ENCODE results near the gene CXorf58.

GRCh38 chrX:23907498-23908218 lies at the start of gene CXorf58, which contains the start of gene APOO:
- TF ChIP-seq, protein P1, sequence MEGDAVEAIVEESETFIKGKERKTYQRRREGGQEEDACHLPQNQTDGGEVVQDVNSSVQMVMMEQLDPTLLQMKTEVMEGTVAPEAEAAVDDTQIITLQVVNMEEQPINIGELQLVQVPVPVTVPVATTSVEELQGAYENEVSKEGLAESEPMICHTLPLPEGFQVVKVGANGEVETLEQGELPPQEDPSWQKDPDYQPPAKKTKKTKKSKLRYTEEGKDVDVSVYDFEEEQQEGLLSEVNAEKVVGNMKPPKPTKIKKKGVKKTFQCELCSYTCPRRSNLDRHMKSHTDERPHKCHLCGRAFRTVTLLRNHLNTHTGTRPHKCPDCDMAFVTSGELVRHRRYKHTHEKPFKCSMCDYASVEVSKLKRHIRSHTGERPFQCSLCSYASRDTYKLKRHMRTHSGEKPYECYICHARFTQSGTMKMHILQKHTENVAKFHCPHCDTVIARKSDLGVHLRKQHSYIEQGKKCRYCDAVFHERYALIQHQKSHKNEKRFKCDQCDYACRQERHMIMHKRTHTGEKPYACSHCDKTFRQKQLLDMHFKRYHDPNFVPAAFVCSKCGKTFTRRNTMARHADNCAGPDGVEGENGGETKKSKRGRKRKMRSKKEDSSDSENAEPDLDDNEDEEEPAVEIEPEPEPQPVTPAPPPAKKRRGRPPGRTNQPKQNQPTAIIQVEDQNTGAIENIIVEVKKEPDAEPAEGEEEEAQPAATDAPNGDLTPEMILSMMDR (IDR thresholded peaks at IDR 0.05; ENCODE audit: insufficient read depth, low read length), result peak; percentile 33
- no peak for TF ChIP-seq REST (IDR thresholded peaks at IDR 0.05; ENCODE audit: insufficient replicate concordance, low read depth)
